Neural cell (in vitro differentiated cells): ENCODE measurements around the gene NPEPPS. TPM values are rescaled to one million over a fixed set of nuclear protein-coding genes. Genes with fewer than 3 reads are reported as not detected.

Experiments used
- H2AFZ ChIP-seq: fragments of 200-600, 300-800 bp; sonication (generic), shearing (Covaris generic); 2 replicates; pipeline ENCODE4 v1.6.0; 2014; ENCODE audit warnings: low read depth, mild to moderate bottlenecking, antibody characterized with exemption, low read length, moderate library complexity
- H3F3A ChIP-seq: fragments of 200-600 bp; shearing (Covaris generic); 2 replicates; pipeline ENCODE4 v1.6.1; 2016; ENCODE audit warnings: mild to moderate bottlenecking, moderate library complexity, mixed read lengths, antibody characterized with exemption, low read length; ENCODE audit not compliant: insufficient read depth, poor library complexity, severe bottlenecking
- H3K27ac ChIP-seq: fragments of 200-600, 300-800 bp; sonication (generic), shearing (Covaris generic); 2 replicates; pipeline ENCODE4 v1.5.1; 2014; ENCODE audit warnings: mild to moderate bottlenecking, low read length, moderate library complexity
- H3K27me3 ChIP-seq: fragments of 300-800, 200-600 bp; sonication (generic), shearing (Covaris generic); 2 replicates; pipeline ENCODE4 v1.6.0; 2014; ENCODE audit warnings: mild to moderate bottlenecking, low read depth, low read length, moderate library complexity; ENCODE audit not compliant: insufficient read depth
- H3K36me3 ChIP-seq: fragments of 300-800, 200-600 bp; sonication (generic), shearing (Covaris generic); 2 replicates; pipeline ENCODE4 v1.5.1; 2014; ENCODE audit warnings: mild to moderate bottlenecking, antibody characterized with exemption, low read length, moderate library complexity; ENCODE audit not compliant: insufficient read depth
- H3K4me2 ChIP-seq: fragments of 300-800, 200-600 bp; sonication (generic), shearing (Covaris generic); 2 replicates; pipeline ENCODE4 v1.6.0; 2014; ENCODE audit warnings: mild to moderate bottlenecking, low read length
- H3K4me3 ChIP-seq: fragments of 300-800, 200-600 bp; sonication (generic), shearing (Covaris generic); 2 replicates; pipeline ENCODE4 v1.5.1; 2014; ENCODE audit warnings: mild to moderate bottlenecking, low read length, moderate library complexity
- H3K79me2 ChIP-seq: fragments of 200-600 bp; shearing (Covaris generic); replicated peaks from 2 replicates; pipeline ENCODE4 v1.6.0; 2014; ENCODE audit warnings: mild to moderate bottlenecking, low read length, moderate library complexity; ENCODE audit not compliant: insufficient read depth
- H3K9ac ChIP-seq: fragments of 300-800, 200-600 bp; sonication (generic), shearing (Covaris generic); 2 replicates; pipeline ENCODE4 v1.6.1; 2016; ENCODE audit warnings: mild to moderate bottlenecking, low read length, mixed read lengths
- H3K9me2 ChIP-seq: fragments of 200-600 bp; shearing (Covaris generic); 2 replicates; pipeline ENCODE4 v1.6.1; 2016; ENCODE audit warnings: mild to moderate bottlenecking, low read length, mixed read lengths; ENCODE audit not compliant: insufficient read depth
- H3K9me3 ChIP-seq: fragments of 200-600, 300-800 bp; sonication (generic), shearing (Covaris generic); 2 replicates; pipeline ENCODE4 v1.6.1; 2016; ENCODE audit warnings: mild to moderate bottlenecking, mixed run types, low read length, moderate library complexity, mixed read lengths
- H4K20me1 ChIP-seq: fragments of 200-600 bp; shearing (Covaris generic); 2 replicates; pipeline ENCODE4 v1.6.1; 2016; ENCODE audit warnings: mild to moderate bottlenecking, mixed run types; ENCODE audit not compliant: insufficient read depth
- EP300 ChIP-seq: fragments of 450-650 bp; conservative IDR thresholded peaks from 2 replicates; pipeline ENCODE4 v1.6.1; 2014; ENCODE audit warnings: antibody characterized with exemption, mild to moderate bottlenecking, moderate library complexity; ENCODE audit not compliant: poor library complexity, severe bottlenecking
- EZH2 ChIP-seq: fragments of 200-600, 300-800 bp; shearing (Covaris generic), sonication (generic); IDR thresholded peaks from 2 replicates; pipeline ENCODE4 v1.6.1; 2014; ENCODE audit warnings: antibody characterized with exemption, low read length, borderline replicate concordance, mild to moderate bottlenecking; ENCODE audit not compliant: insufficient read depth, poor library complexity, severe bottlenecking
- MXI1 ChIP-seq: fragments of 450-650 bp; conservative IDR thresholded peaks from 2 replicates; pipeline ENCODE4 v1.6.1; 2014; ENCODE audit warnings: antibody characterized with exemption, mild to moderate bottlenecking; ENCODE audit not compliant: poor library complexity, severe bottlenecking
- POLR2AphosphoS5 ChIP-seq: IDR thresholded peaks from 2 replicates; pipeline ENCODE4 v1.6.1; 2012
- RAD21 ChIP-seq: fragments of 450-650 bp; conservative IDR thresholded peaks from 2 replicates; pipeline ENCODE4 v1.6.1; 2014; ENCODE audit warnings: antibody characterized with exemption, mild to moderate bottlenecking, moderate library complexity
- SMC3 ChIP-seq: fragments of 450-650 bp; conservative IDR thresholded peaks from 2 replicates; pipeline ENCODE4 v1.6.1; 2014; ENCODE audit warnings: antibody characterized with exemption, mild to moderate bottlenecking, moderate library complexity; ENCODE audit not compliant: poor library complexity
- polyA plus RNA-seq: library from polyadenylated mRNA; depleted of rRNA; stranded (reverse); fragments of >200 nt; gene quantifications from 2 replicates; pipeline ENCODE4 v1.2.3, GENCODE V29; 2014
- TF ChIP-seq, protein P1 (sequence below): IDR thresholded peaks from 2 replicates; pipeline ENCODE4 v1.6.1; 2012; ENCODE audit warnings: borderline replicate concordance
- TF ChIP-seq, protein P2 (sequence below): fragments of 450-650 bp; IDR thresholded peaks from 2 replicates; pipeline ENCODE4 v1.5.1; 2014; ENCODE audit warnings: antibody characterized with exemption, mild to moderate bottlenecking, moderate library complexity; ENCODE audit not compliant: poor library complexity, severe bottlenecking

The NPEPPS gene
- polyA plus RNA-seq, 1 donor from 2014 or later, result 150 TPM

DNA sequence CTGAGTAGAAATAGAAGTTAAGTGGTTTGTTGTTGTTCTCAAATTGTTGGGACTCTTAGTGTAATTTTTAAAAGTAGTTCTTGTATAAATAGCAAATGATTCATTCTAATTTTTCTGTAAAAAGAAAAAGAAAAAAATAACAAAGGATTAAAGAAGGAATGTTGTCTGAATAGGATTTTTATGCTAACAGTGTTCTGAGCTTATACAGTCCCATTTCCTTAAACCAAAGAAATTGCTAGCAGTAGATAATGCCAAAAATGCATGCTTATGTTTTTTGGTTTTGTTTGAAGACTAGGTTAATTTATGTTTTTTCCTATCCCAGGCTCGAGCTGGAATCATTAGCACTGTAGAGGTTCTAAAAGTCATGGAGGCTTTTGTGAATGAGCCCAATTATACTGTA, 74.1 kb downstream of the NPEPPS start:
- H3K27me3 ChIP-seq, result no peaks in the 10 kb centered on the region
- H3K9ac ChIP-seq, result no peak overlapping the region
- H4K20me1 ChIP-seq, result no peaks in the 10 kb centered on the region
- no peak overlapping the region for H3K4me3 ChIP-seq
- peaks cover 11% of the 10 kb centered on the region for H3K36me3 ChIP-seq
- H3F3A ChIP-seq, result no peaks in the 10 kb centered on the region
- no peak overlapping the region for H2AFZ ChIP-seq
- no peaks in the 10 kb centered on the region for H3K79me2 ChIP-seq
- no peaks in the 10 kb centered on the region for H3K9me3 ChIP-seq
- TF ChIP-seq MXI1, result no peak
- no peak overlapping the region for H3K27ac ChIP-seq
- H3K9me2 ChIP-seq, result no peaks in the 10 kb centered on the region
- no peak overlapping the region for H3K4me2 ChIP-seq

DNA sequence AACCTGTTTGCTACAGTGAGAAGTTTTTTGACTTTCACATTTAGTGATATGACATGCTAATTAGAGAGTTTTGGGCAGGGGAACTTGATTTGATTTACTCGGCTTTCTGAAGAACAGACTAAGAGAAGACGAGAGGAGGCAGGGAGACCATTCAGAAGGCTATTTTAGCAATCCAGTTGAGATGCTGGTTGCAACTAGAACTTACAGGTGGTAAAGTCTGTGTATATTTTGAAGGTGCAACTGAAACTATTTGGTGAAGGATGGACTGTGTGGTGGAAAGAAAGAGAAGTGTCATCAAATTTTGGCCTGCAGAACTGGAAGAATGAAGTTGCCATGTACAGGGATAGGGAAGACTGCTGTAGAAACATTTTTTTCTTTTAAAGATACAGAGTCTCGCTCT, 76.6 kb downstream of the NPEPPS start:
- Histone ChIP-seq H3K4me3 (no peak overlapping the region), H2AFZ (no peak overlapping the region), H4K20me1 (no peaks in the 10 kb centered on the region), H3F3A (no peaks in the 10 kb centered on the region), H3K9ac (no peak overlapping the region), H3K79me2 (no peaks in the 10 kb centered on the region), H3K4me2 (no peak overlapping the region), H3K9me2 (no peaks in the 10 kb centered on the region), H3K27me3 (no peaks in the 10 kb centered on the region), H3K36me3 (peaks cover 7% of the 10 kb centered on the region), H3K9me3 (no peaks in the 10 kb centered on the region), H3K27ac (no peak overlapping the region)
- TF ChIP-seq SMC3 (no peak), EP300 (no peak), EZH2 (no peak), POLR2AphosphoS5 (no peak), RAD21 (no peak)
- TF ChIP-seq, protein P1, sequence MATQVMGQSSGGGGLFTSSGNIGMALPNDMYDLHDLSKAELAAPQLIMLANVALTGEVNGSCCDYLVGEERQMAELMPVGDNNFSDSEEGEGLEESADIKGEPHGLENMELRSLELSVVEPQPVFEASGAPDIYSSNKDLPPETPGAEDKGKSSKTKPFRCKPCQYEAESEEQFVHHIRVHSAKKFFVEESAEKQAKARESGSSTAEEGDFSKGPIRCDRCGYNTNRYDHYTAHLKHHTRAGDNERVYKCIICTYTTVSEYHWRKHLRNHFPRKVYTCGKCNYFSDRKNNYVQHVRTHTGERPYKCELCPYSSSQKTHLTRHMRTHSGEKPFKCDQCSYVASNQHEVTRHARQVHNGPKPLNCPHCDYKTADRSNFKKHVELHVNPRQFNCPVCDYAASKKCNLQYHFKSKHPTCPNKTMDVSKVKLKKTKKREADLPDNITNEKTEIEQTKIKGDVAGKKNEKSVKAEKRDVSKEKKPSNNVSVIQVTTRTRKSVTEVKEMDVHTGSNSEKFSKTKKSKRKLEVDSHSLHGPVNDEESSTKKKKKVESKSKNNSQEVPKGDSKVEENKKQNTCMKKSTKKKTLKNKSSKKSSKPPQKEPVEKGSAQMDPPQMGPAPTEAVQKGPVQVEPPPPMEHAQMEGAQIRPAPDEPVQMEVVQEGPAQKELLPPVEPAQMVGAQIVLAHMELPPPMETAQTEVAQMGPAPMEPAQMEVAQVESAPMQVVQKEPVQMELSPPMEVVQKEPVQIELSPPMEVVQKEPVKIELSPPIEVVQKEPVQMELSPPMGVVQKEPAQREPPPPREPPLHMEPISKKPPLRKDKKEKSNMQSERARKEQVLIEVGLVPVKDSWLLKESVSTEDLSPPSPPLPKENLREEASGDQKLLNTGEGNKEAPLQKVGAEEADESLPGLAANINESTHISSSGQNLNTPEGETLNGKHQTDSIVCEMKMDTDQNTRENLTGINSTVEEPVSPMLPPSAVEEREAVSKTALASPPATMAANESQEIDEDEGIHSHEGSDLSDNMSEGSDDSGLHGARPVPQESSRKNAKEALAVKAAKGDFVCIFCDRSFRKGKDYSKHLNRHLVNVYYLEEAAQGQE, result no peak
- TF ChIP-seq, protein P2, sequence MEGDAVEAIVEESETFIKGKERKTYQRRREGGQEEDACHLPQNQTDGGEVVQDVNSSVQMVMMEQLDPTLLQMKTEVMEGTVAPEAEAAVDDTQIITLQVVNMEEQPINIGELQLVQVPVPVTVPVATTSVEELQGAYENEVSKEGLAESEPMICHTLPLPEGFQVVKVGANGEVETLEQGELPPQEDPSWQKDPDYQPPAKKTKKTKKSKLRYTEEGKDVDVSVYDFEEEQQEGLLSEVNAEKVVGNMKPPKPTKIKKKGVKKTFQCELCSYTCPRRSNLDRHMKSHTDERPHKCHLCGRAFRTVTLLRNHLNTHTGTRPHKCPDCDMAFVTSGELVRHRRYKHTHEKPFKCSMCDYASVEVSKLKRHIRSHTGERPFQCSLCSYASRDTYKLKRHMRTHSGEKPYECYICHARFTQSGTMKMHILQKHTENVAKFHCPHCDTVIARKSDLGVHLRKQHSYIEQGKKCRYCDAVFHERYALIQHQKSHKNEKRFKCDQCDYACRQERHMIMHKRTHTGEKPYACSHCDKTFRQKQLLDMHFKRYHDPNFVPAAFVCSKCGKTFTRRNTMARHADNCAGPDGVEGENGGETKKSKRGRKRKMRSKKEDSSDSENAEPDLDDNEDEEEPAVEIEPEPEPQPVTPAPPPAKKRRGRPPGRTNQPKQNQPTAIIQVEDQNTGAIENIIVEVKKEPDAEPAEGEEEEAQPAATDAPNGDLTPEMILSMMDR, result no peak
